ENCODE results near the gene SLC25A22. TPM values are rescaled to one million over a fixed set of nuclear protein-coding genes. Genes with fewer than 3 reads are reported as not detected.

The SLC25A22 gene
- total RNA-seq, 1 donor from 2014 or later, result 35.4 TPM

- Mint-ChIP-seq H3K36me3 (ENCODE audit: low read depth) (no peaks in the 10 kb centered on the region), H3K9me3 (no peaks in the 10 kb centered on the region), H3K27ac (no peak overlapping the region), H3K4me1 (peaks cover 22% of the 10 kb centered on the region), H3K4me3 (no peak overlapping the region), H3K27me3 (no peaks in the 10 kb centered on the region)
- ATAC-seq (ENCODE audit: low read depth) (no peak), DNase-seq (no peak)
- TF ChIP-seq CTCF (IDR thresholded peaks at IDR 0.05), result no peak
- intact Hi-C loops (cut with micrococcal nuclease), result no loop called here
- ChIA-PET POLR2A (no interaction called here), CTCF (no interaction called here)
Observed at GRCh38 chr11:745428-745827, 52.7 kb downstream of the SLC25A22 start.

GRCh38 chr11:742571-743201 is 55.4 kb downstream of the SLC25A22 start:
- DNase-seq (no peak), ATAC-seq (ENCODE audit: low read depth) (no peak)
- ChIA-PET CTCF (no interaction called here), POLR2A (no interaction called here)
- Mint-ChIP-seq H3K27me3 (peaks cover 11% of the 10 kb centered on the region), H3K27ac (no peak overlapping the region), H3K4me1 (peaks cover 9% of the 10 kb centered on the region), H3K36me3 (ENCODE audit: low read depth) (no peaks in the 10 kb centered on the region), H3K9me3 (no peaks in the 10 kb centered on the region), H3K4me3 (no peak overlapping the region)
- intact Hi-C loops (cut with micrococcal nuclease), result no loop called here
- no peak for TF ChIP-seq CTCF (IDR thresholded peaks at IDR 0.05)

- TF ChIP-seq CTCF (IDR thresholded peaks at IDR 0.05), result no peak
- ATAC-seq (ENCODE audit: low read depth) (no peak), DNase-seq (no peak)
- intact Hi-C loops (cut with micrococcal nuclease), result no loop called here
- POLR2A ChIA-PET, result interaction anchor here (0.7 kb wide), 1 partner anchor 16 kb away, joined by 3 read pairs; no protein-coding TSS in a partner anchor
- Mint-ChIP-seq H3K36me3 (ENCODE audit: low read depth) (no peaks in the 10 kb centered on the region), H3K27me3 (peaks cover 17% of the 10 kb centered on the region), H3K27ac (no peak overlapping the region), H3K4me1 (peaks cover 14% of the 10 kb centered on the region), H3K9me3 (no peaks in the 10 kb centered on the region), H3K4me3 (no peak overlapping the region)
- CTCF ChIA-PET, result no interaction called here
Observed at GRCh38 chr11:742156-742546, 55.9 kb downstream of the SLC25A22 start.

Other genes starting within 250 kb of the SLC25A22 start
- 8.6 and 9.1 TPM in 2 replicates for gene LMNTD2, start 237.5 kb downstream of the SLC25A22 start, total RNA-seq
- 14.2 and 14.9 TPM in 2 replicates for gene RASSF7, start 237.3 kb downstream of the SLC25A22 start, total RNA-seq
- gene PHRF1, start 221.8 kb downstream of the SLC25A22 start, total RNA-seq, result 42.7 and 49.6 TPM in 2 replicates
- gene IRF7, start 182.3 kb downstream of the SLC25A22 start, total RNA-seq, result 74.1 and 75.5 TPM in 2 replicates
- gene CDHR5, start 173.3 kb downstream of the SLC25A22 start, total RNA-seq, result not detected in 2 replicates
- not detected in 2 replicates for gene SCT, start 171.1 kb downstream of the SLC25A22 start, total RNA-seq
- gene DRD4, start 161.0 kb downstream of the SLC25A22 start, total RNA-seq, result 0.42 and 0.49 TPM in 2 replicates
- 36.1 and 39.8 TPM in 2 replicates for gene DEAF1, start 103.1 kb downstream of the SLC25A22 start, total RNA-seq
- 34.1 and 44.4 TPM in 2 replicates for gene TMEM80, start 102.5 kb downstream of the SLC25A22 start, total RNA-seq
- gene EPS8L2, start 92.0 kb downstream of the SLC25A22 start, total RNA-seq, result 5.6 and 5.9 TPM in 2 replicates
- 194 and 244 TPM in 2 replicates for gene TALDO1, start 50.8 kb downstream of the SLC25A22 start, total RNA-seq
- 60.3 and 63.3 TPM in 2 replicates for gene GATD1, start 20.8 kb downstream of the SLC25A22 start, total RNA-seq
- gene CEND1, start 8.2 kb downstream of the SLC25A22 start, total RNA-seq, result 0.27 and 0.34 TPM in 2 replicates
- 21.3 and 25.6 TPM in 2 replicates for gene PIDD1, start 7.0 kb upstream of the SLC25A22 start, total RNA-seq
- gene RPLP2, start 11.7 kb upstream of the SLC25A22 start, total RNA-seq, result 4,124 and 4,449 TPM in 2 replicates
- gene PNPLA2, start 20.6 kb upstream of the SLC25A22 start, total RNA-seq, result 52.9 and 53.2 TPM in 2 replicates
- gene CRACR2B, start 29.6 kb upstream of the SLC25A22 start, total RNA-seq, result 4.1 and 4.5 TPM in 2 replicates
- gene CD151, start 34.7 kb upstream of the SLC25A22 start, total RNA-seq, result 14.4 and 14.5 TPM in 2 replicates
- gene POLR2L, start 44.2 kb upstream of the SLC25A22 start, total RNA-seq, result 83.9 and 90.2 TPM in 2 replicates
- gene TSPAN4, start 44.6 kb upstream of the SLC25A22 start, total RNA-seq, result 2.2 and 2.3 TPM in 2 replicates
- 43.9 and 45.7 TPM in 2 replicates for gene CHID1, start 112.5 kb upstream of the SLC25A22 start, total RNA-seq
- gene AP2A2, start 127.6 kb upstream of the SLC25A22 start, total RNA-seq, result 49.6 and 54.3 TPM in 2 replicates
- gene MUC6, start 238.4 kb upstream of the SLC25A22 start, total RNA-seq, result not detected in 2 replicates

All from activated B cell treated with CpG ODN at 0.5 μM for 24 hours (primary cell).